ENCODE results near the gene TSPO.
"Not testable (repeated sequence)": the region's sequence is repeated elsewhere in the genome, so short reads cannot be mapped to it uniquely, and the experiment has no call there.

The TSPO gene

DNA sequence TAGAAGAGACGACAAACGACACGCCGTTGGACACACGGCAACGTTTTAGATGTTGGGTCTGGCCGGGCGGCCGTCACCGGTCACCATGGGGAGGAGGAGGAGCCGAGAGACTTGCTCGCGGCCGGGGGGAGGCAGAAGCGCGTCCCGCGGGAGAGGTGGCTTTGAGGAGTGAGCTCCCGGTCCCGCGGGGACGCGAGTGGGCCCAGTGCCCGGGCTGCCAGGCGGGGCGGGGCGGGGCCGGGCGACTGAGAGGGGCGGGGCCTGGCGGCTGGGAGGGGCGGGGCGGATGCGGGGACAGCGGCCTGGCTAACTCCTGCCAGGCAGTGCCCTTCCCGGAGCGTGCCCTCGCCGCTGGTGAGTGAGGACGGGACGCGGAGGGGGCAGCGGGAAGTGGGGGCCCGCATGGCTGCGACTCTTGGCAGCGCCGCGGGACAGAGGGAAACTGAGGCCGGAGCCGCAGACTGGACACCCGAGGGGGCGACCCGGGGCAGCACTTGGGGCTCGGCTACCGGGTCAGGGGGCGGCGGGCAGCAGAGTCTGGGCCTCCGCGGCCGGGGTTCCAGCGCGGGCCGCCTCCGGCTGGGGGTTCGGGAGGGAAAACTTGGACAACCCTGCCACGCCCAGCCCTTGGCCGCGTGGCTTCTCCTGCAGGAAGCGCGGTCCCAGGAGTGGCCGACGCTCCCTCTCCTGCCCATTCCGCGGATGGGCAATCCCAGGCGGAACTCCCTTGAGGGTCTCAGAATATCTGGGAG lies at the start of gene TSPO:
Gene TSPO (plus strand): TSS at position 309 of the 752 bp plus-strand sequence. CDS start 7,680 bp downstream, outside the sequence.
- peak; percentile 38 for DNase-seq (ENCODE audit: low read depth)

DNA sequence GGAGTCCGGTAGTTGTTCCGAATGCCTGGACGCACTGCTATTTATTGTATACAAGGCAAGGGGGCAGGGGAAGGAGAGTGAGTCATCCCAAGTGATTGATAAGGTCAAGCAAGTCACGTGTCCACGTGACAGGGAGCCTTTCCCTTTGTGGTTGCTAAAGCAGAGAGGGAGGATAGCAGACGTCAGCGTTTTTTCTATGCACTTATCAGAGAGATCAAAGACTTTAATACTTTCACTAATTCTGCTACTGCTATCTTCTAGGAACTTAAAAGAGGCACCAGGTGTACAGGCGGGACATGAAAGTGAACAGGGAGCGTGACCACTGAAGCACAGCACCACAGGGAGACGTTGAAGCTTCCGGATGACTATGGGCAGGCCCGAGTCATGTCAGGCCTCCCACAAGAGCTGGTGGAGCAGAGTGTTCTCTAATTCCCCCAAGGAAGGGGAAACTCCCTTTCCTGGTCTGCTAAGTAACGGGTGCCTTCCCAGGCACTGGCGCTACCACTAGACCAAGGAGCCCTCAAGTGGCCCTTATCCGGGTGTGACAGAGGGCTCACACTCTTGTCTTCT lies 47.2 kb upstream of the TSPO start:
- DNase-seq (ENCODE audit: low read depth) = not testable (repeated sequence)

DNA sequence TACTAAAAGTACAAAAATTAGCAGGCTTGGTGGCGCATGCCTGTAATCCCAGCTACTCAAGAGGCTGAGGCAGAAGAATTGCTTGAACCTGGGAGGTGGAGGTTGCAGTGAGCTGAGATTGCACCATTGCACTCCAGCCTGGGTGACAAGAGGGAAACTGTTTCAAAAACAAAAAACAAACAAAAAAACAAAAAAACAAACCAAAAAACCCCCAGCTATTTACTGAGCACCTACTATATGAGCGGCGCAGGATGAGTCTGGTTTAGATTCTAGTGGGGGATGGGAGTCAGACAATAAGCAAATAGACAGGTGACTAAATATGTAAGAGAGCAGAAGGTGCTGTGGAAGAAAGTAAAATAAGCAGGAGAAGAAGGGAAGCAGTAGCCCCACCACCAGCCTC lies 46.4 kb upstream of the TSPO start:
- not testable (repeated sequence) for DNase-seq (ENCODE audit: low read depth)

DNA sequence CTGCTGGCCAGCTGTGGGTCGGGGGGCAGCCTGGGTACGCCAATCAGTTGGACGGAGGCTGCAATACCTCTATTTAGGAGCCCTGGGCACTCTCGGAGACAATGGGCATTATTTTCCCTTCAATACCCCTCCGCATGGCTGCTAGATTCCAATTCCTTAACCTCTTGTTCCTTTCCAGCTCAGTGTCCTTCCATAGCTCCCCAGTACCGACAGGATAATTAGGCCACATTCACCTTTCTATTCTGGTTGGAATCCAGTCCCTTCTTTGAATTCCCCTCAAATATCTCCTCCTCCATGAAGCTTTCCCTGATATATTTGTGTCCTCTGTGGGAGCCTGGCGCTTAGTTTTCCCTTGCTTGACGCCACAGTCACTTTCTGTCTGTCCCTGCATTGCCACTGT lies 45.1 kb upstream of the TSPO start:
- DNase-seq (ENCODE audit: low read depth) = no peak

DNA sequence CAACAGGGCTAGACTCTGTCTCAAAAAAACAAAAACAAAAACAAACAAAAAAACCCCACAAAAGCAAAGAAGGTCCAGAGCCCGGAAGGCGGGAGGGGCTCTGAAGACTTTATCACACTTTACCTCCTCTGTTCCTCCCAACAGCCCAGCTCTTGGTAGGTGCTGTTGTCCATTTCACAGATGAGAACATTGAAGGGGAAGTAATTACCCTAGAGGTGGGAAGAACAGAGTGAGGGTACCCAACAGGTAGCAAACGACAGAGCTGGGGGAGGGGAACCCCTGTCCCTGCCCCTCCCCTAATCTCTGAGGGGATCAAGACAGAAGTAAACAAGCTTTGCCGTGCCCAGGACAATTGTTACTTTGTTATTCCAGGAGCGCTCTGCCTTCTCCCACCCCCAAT lies 41.8 kb upstream of the TSPO start:
- DNase-seq (ENCODE audit: low read depth) = no peak

DNA sequence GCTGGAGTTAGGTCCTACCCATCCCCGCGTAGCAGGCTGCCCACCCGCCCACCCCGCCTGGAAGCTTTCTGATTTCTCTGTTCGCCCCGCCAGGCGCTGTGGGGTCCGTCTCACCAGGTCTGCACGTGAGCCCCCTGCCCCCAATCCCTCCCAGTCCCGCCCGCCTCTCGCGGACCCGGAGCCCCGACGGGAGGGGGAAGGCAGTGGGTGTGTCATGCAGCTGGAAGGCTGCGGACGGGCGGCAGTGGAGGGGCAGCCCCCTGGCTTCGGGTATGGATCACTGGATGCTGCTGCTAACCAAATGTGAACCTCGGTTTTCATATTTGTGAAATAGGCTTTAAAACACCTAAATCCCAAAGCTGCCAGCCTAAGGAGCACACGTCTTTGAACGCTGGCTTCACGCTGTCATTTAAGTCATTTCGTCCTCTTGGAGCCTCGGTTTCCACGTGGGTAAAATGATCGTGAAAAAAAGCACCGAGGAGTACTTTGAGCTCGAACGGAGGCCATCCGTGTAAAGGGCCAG lies 41.4 kb upstream of the TSPO start:
- DNase-seq (ENCODE audit: low read depth) = no peak

DNA sequence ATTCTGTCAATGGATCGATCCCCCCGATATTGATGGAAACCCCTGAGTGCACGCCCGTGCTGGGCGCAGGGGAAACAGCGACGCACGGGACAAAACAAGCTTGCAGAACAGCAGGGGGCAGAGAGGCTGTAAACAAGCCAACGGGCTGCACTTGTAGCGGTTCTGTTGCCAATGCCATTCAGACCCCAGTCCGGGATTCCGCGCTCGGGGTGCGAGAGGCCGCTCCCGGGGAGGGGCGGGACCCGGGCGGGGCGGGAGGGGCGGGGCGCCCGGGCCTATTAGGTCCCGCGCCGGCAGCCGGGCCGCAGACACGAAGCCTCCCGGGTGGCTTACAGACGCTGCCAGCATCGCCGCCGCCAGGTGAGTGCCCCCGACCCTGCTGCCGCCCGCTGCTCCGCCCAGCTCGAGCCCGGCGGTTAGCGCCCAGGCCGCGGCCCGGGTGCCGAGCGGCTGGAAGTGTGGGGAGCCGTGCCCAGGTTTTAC lies 40.9 kb upstream of the TSPO start, which contains the start of gene BIK:
Gene BIK (plus strand): TSS at position 307 of the 483 bp plus-strand sequence. CDS start 13,273 bp downstream, outside the sequence.
- no peak for DNase-seq (ENCODE audit: low read depth)

DNA sequence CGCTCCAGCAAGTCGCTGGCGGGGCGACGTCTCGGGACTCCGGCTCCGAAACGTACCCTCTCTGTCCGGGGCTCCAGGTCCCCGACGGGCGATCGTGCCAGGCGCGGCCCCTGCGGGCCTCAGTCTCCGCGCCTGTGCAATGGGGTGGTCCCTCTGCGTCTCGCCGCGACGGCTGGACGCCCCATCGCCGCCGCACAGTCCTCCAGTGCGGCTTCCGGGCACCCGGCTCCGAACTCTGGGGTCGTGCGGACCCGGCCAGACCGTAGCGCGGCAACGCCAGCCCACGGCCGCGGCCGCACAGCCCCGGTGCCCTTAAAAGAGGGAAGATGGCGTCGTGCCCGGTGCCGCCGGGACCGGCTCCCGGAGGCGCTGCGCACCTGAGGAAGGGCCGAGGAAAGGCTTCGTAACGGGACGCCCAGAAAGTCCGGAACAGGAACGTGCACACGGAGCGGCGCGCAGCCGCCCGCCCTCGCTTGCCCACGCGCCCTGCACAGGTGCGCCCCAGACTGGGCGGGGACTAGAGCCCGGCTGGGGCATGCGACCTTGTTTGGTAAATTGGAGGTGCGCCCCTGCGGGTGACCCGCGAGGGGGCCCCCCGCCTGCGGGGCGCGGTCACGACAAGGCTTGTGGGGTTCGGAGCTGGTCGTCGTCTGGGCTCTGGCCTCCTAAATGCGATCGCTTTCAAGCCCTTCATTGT lies 40.3 kb upstream of the TSPO start:
- DNase-seq (ENCODE audit: low read depth) = no peak

DNA sequence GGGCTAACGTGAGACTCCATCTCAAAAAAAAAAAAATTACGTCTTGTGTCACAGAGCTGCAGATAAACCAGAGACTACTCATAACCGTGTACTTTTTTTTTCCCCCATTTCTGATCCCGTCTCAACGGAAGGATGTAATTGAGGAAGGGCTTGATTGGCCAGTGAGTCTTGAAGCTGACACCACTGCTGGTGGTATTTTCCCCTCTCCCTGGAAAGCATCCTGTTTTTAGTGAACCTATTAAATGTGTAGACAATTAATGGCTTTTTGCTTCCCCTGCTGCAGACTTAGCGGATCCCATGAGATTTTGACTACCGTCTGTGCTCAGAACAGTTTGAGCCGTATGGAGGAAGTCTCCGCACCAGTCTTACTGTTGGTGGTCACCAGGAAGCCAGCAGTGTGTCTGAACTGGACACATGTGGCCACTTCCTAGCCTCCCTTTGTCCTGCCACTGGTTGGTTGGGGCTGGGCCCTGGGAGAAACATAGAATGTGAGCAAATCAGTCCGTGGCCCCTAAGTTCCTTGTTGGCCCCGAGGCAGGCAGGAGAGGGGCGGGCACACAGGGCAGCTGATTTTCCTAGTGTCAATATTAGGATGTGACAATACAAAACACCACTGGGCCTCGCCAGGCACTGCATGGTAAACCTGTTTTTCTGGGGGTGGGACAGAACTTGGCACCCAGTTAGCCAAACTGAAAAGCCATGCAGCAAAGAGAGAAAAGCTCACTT lies 37.7 kb upstream of the TSPO start:
- no peak for DNase-seq (ENCODE audit: low read depth)

DNA sequence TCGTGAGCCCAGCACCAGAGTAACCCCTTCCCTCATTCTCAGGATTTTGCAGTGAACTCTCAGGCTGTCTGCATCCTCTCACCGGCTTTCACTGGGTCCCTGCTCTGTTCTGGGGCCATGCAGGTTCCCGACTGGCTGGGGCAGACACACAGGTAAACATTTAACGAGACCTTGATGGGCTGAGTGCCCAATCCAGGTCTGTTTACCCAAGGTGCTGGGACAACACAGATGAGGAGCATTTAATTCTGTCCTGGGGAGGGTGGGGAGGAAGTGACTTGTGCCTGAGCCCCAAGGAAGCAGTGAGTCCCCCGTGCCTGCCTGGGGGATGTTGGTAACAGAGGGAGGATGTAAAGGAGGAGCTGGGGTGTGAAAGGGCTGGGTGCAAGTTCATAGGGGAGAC lies 36.4 kb upstream of the TSPO start:
- no peak for DNase-seq (ENCODE audit: low read depth)

DNA sequence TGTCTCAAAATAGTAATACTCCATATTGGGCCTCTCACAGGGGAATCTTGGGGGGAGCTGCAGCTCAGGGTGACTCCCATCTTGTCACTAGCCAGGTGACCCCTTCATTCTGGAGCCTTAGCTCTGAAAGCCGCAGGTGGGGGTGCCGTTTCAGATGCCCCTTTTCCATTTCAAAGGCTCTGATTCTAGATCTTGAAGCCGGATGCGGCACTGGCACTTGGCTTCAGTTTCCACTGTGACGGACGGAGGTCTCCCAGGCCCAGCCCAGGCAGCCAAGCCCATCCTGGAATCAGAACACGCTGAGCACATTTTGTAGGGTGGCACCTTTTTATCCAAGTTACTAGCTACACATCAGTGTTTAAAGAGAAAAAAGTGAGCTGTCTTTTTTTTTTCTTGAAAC lies 34.4 kb upstream of the TSPO start:
- no peak for DNase-seq (ENCODE audit: low read depth)

DNA sequence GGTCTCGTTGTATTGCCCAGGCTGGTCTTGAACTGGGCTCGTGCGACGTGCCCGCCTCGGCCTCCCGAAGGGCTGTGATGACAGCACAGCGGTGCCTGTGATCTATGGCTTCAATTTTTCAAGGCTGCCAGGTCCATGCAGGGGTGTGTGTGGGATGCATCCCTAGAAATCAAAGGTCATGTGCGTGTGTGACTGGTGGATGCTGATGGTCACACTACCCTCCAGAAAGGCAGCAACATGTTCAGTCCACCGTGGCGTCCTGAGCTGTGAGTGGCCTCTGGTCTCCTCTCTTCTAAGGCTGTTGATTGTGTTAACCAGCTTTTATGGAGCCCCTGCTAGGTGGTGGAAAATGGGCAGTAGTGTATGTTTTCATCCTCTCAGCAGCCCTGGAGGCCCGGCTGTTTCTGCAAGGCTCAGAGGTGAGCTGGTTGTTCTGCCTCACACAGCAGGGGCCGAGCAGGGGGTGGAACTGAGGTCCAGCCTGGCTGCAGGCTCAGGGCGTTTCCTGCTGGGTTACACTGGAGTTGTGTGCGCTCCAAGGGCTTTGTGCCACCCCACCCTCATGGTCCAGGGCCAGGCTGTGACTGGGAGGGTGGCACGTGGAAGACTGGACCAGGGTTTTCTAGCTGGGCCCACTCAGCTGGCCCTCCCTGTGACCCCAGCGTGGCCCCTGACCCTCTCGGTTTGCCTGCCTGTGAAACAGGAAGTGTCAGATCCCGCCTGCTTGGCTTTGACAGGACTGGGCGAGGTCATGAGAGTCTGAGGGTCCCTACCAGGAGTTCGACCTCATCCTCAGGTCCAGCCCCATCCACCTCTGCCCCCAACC lies 33.1 kb upstream of the TSPO start:
- DNase-seq (ENCODE audit: low read depth) = no peak

DNA sequence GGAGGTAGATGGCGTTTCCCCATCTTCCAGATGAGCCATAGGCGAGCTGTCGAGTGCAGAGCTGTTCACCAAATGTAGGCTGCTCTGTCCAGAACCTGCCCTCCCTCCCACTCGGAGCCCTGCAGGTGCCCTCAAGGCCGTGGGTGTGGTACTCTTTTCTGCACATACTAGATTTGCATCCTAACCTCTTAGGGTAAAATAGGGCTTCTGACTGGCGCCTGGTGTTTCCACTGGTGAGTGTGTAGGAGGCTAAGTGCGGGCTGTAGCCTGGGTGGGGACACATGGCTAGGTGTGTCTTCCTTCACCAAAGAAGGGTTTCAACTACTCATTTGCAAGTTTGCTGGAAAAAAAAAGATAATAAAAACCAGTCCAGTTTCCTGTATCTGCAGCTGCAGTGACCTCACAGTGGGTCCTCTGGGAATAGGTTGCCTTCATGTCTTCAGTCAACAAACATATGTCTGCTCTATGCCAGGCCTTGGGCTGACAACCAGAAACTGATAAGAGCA lies 32.4 kb upstream of the TSPO start:
- no peak for DNase-seq (ENCODE audit: low read depth)

DNA sequence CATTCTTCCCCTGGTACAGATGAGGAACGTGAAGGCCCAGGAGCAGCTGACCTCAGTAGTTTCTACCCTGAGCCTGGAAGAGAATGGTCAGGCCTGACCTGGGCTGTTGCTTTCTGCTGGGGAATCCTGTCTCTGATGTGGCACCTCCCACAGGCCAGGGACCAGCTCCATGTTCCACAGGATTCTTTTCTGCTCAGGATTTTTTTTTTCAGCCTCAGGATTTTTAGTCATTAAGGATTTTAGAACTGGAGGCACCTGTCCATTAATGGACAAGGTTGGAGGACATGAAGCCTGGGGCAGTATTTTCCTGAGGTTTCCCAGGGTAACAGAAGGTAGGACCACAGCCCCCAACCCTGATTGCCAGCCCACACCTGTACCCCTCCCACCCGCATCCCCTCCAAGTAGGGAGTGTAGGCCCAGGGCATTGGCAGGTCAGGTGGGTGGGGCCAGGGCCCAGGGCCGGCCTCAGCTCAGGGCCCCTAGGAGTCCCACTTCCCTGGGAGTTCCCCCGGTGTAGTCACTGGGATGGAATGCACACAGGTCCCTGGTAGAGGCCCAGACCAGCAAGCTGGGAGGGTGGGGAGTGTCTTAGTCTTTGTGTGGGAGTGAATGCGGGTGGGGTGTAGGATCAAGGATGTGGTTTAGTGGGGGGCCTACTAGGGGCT lies 24.7 kb upstream of the TSPO start:
- no peak for DNase-seq (ENCODE audit: low read depth)

DNA sequence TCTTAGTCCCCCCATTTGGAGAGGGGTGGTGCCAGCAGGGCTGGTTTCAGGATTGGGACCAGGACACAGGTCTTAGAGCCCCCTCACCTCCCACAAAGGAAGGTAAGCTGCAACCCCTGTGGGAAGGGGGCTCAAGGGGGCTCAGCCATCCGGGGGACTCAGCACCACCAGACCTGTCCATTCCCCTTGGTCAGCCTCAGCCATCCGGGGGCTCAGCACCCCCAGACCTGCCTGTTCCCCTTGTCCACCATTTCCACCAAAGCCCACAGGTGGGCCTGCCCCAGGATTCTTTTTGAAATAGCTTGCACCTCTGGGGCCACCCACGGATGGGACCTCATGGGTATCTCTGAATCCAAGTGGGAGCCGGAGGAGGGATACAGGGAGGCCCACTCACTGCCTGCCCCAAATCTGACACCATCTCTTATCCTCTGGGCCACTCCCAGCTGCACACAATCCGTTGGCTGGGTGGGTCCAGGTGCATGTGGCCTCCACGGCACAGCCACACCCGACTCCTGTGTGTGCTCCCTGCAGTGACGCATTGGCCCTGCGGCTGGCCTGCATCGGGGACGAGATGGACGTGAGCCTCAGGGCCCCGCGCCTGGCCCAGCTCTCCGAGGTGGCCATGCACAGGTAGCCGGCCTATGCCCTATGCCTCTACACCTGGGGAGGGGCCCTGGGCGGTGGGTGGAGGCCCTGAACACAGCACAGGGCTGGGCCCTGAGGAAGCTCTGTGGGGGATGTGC lies 24.0 kb upstream of the TSPO start:
- no peak for DNase-seq (ENCODE audit: low read depth)

DNA sequence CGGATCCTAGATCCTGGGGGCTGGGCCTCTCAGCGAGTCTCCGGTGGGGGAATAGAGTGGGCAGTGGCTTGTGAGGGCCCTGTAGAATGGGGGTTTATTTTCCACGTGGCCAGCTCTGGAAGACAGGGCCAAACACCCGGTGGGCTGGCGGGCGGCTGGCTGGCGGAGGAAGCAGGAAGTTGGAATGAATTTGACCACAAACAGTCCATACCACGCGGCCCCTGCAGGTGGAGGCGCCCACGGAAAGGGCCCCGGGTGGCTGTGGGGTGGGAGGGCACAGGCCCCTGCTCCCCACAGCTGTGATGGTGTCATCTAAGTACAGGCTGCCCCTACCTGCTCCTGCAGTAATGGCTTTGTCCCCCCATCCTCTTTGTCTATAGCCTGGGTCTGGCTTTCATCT lies 23.2 kb upstream of the TSPO start:
- DNase-seq (ENCODE audit: low read depth) = no peak

DNA sequence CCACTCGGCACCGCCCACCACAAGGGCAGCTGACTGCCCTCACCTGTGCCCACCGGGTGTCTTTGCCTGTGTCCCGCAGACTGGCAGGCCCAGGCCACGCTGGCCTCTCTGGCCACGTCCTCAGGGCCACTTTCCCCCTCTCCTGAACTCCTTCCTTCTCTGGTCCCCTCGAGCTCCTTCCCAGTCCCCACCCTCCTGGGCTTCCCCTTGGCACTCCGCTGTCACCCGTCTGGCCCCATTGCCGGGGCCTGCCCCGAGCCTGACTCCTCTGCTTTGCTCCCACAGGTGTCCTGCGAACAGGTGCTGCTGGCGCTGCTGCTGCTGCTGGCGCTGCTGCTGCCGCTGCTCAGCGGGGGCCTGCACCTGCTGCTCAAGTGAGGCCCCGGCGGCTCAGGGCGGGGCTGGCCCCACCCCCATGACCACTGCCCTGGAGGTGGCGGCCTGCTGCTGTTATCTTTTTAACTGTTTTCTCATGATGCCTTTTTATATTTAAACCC lies 22.4 kb upstream of the TSPO start:
- no peak for DNase-seq (ENCODE audit: low read depth)

DNA sequence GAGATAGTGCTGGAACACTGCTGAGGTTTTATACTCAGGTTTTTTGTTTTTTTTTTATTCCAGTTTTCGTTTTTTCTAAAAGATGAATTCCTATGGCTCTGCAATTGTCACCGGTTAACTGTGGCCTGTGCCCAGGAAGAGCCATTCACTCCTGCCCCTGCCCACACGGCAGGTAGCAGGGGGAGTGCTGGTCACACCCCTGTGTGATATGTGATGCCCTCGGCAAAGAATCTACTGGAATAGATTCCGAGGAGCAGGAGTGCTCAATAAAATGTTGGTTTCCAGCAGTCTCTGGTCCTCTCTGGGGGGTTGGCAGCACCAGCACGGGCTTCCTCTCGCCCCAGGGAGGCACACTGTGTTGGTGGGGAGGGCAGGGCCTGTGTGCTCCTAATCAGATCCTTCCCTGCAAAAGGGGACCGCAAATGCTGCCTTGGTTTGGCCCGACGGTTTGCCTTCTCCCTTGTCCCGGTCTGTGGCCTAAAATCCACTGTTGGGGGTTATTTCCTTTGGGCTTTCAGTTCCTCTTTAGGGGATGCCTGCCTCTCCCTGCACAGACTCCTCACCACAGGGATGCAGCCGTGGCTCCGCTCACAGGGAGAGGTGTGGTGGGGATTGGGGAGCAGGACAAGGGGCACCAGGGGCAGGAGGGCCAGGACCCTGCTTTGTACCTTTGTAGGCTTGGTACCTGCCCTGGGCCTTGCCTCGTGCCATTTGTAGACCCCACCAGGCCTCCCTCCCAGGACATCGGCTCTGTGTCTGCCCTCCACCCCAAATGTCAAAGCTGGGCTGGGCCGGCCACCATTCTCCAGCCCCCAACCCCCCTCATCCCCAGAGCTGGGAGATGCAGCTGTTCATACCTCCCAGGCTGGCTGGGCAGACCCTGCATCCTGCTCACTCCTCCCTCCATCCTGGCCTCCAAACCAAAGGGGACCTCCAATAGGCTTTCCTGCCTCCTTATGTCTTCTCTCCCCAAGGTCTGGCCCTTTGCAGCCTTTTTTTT lies 21.6 kb upstream of the TSPO start:
- DNase-seq (ENCODE audit: low read depth) = no peak

Data from stimulated activated CD8-positive, alpha-beta memory T cell treated with anti-CD3 and anti-CD28 coated beads, Interleukin-7, amount 100 ng/mL, for 24 hours (primary cell).